HCT116 (cell line): ENCODE measurements around the gene TMEM135. TPM values are rescaled to one million over a fixed set of nuclear protein-coding genes. Genes with fewer than 3 reads are reported as not detected.
A peak's percentile ranks its signal among the peaks of the same experiment; 100 is the strongest.
"Not testable (repeated sequence)": the region's sequence is repeated elsewhere in the genome, so short reads cannot be mapped to it uniquely, and the experiment has no call there.

Experiments
- ATAC-seq: fragments of 200-7000 bp; cut with Tn5 transposase; 2 replicates; pipeline ENCODE4 v1.9.1; 2020; ENCODE audit warnings: mild to moderate bottlenecking, moderate library complexity
- BruUV-seq: library from RNA; stranded (reverse); fragments of 400-500 nt; replicated peaks from 2 replicates; lab custom pipeline; 2021; lab: Mats Ljungman, UMichigan
- CTCF ChIA-PET: fragments of 300-600 bp; sonication (Branson Sonifier 250); formaldehyde crosslinking; loops from one replicate; lab custom pipeline; 2021; ENCODE audit warnings: antibody characterized with exemption; lab: Charles Lee
- POLR2A ChIA-PET: fragments of 300-600, 350-600 bp; sonication (Branson Sonifier 250); formaldehyde crosslinking; loops from one replicate; lab custom pipeline; 2021; ENCODE audit warnings: antibody characterized with exemption; lab: Charles Lee
- RAD21 ChIA-PET, 2 experiments: fragments of 300-600 bp; sonication (Branson Sonifier 250); formaldehyde crosslinking; loops; one replicate each; lab custom pipeline; 2023; ENCODE audit warnings: low total read pairs in 2 of 2; ENCODE audit not compliant: uncharacterized antibody in 2 of 2, unreplicated experiment in 2 of 2, low non-redundant PET in 1 of 2; lab: Charles Lee
- DNase-seq: peaks from one replicate; pipeline ENCODE4 v3.0.0-alpha.2; 2010; ENCODE audit warnings: low read depth, low spot score
- H2AFZ ChIP-seq: fragments of 200-600 bp; shearing (Covaris generic), sonication (generic); 2 replicates; pipeline ENCODE4 v1.6.1; 2017; ENCODE audit warnings: low read depth, mixed run types, mixed read lengths, antibody characterized with exemption, low read length; ENCODE audit not compliant: poor library complexity, severe bottlenecking
- H3K27ac ChIP-seq: 2 replicates; pipeline ENCODE4 v1.5.1; 2012; ENCODE audit warnings: low read depth, low read length
- H3K27me3 ChIP-seq: fragments of 200-600 bp; sonication (generic); 2 replicates; pipeline ENCODE4 v1.6.1; 2016; ENCODE audit warnings: mixed run types, low read length, mixed read lengths; ENCODE audit not compliant: insufficient read depth
- H3K36me3 ChIP-seq, 2 experiments: fragments of 200-500 bp in 1 of 2; fragments of 200-600 bp in 1 of 2; sonication (Bioruptor generic) in 1 of 2; sonication (generic) in 1 of 2; 2 replicates each; pipeline versions ENCODE4 v1.5.1 to v1.6.1; 2014 to 2016; ENCODE audit warnings: low read length in 2 of 2, inconsistent platforms in 1 of 2, mixed read lengths in 1 of 2, mixed run types in 1 of 2; ENCODE audit not compliant: insufficient read depth in 2 of 2, control insufficient read depth in 1 of 2
- H3K4me1 ChIP-seq, 2 experiments: fragments of 200-600 bp in 1 of 2; sonication (generic) in 1 of 2; 2 replicates each; pipeline versions ENCODE4 v1.5.1 to v1.6.1; 2012 to 2017; ENCODE audit warnings: low read length in 2 of 2, inconsistent platforms in 1 of 2, mild to moderate bottlenecking in 1 of 2, mixed read lengths in 1 of 2, mixed run types in 1 of 2, moderate library complexity in 1 of 2; ENCODE audit not compliant: insufficient read depth in 2 of 2, control insufficient read depth in 1 of 2
- H3K4me2 ChIP-seq: fragments of 200-600 bp; sonication (generic); 2 replicates; pipeline ENCODE4 v1.6.1; 2017; ENCODE audit warnings: mixed run types, low read length, mixed read lengths
- H3K4me3 ChIP-seq, 2 experiments: fragments of 200-600 bp in 1 of 2; sonication (generic) in 1 of 2; replicated peaks in 1 of 2; 2 replicates each; pipeline ENCODE4 v1.5.1; 2011 to 2016; ENCODE audit warnings: low read length in 2 of 2, control low read depth in 1 of 2, low read depth in 1 of 2, mild to moderate bottlenecking in 1 of 2, mixed read lengths in 1 of 2, mixed run types in 1 of 2
- H3K79me2 ChIP-seq: fragments of 200-600 bp; sonication (generic); 2 replicates; pipeline ENCODE4 v1.6.1; 2017; ENCODE audit warnings: mild to moderate bottlenecking, mixed run types, low read length, moderate library complexity, mixed read lengths; ENCODE audit not compliant: insufficient read depth
- H3K9ac ChIP-seq: fragments of 200-600 bp; sonication (generic); 2 replicates; pipeline ENCODE4 v1.6.1; 2016; ENCODE audit warnings: low read length, mixed read lengths
- H3K9me2 ChIP-seq: fragments of 200-600 bp; sonication (generic), shearing (Covaris generic); 2 replicates; pipeline ENCODE4 v1.6.1; 2017; ENCODE audit warnings: mixed run types, mild to moderate bottlenecking, moderate library complexity; ENCODE audit not compliant: insufficient read depth
- H3K9me3 ChIP-seq, 2 experiments: fragments of 200-500 bp in 1 of 2; fragments of 200-600 bp in 1 of 2; sonication (Bioruptor generic) in 1 of 2; sonication (generic) in 1 of 2; 2 replicates each; pipeline ENCODE4 v1.6.1; 2014 to 2017; ENCODE audit warnings: low read length in 2 of 2, mixed read lengths in 2 of 2, inconsistent platforms in 1 of 2, low read depth in 1 of 2, mild to moderate bottlenecking in 1 of 2, mixed run types in 1 of 2, moderate library complexity in 1 of 2; ENCODE audit not compliant: control insufficient read depth in 1 of 2, insufficient read depth in 1 of 2
- H4K20me1 ChIP-seq: fragments of 200-600 bp; sonication (generic), shearing (Covaris generic); 2 replicates; pipeline ENCODE4 v1.6.1; 2017; ENCODE audit warnings: mixed run types, mild to moderate bottlenecking, moderate library complexity; ENCODE audit not compliant: insufficient read depth
- ATF3 ChIP-seq: IDR thresholded peaks from 2 replicates; pipeline ENCODE4 v1.6.1; 2012
- CBX3 ChIP-seq: IDR thresholded peaks from 2 replicates; pipeline ENCODE4 v1.6.1; 2012; ENCODE audit warnings: low read depth
- CEBPB ChIP-seq: IDR thresholded peaks from 2 replicates; pipeline ENCODE4 v1.6.1; 2012; ENCODE audit warnings: low read depth
- EGR1 ChIP-seq: IDR thresholded peaks from 2 replicates; pipeline ENCODE4 v1.6.1; 2012; ENCODE audit warnings: low read depth
- EZH2 ChIP-seq: fragments of 200-600 bp; sonication (generic); IDR thresholded peaks from 2 replicates; pipeline ENCODE4 v1.6.1; 2017; ENCODE audit warnings: antibody characterized with exemption, mixed run types
- EZH2phosphoT487 ChIP-seq: fragments of 200-600 bp; IDR thresholded peaks from 2 replicates; pipeline ENCODE4 v1.6.1; 2018; ENCODE audit warnings: antibody characterized with exemption, borderline replicate concordance
- SP1 ChIP-seq: IDR thresholded peaks from 2 replicates; pipeline ENCODE4 v1.6.1; 2012; ENCODE audit warnings: low read depth
- SRF ChIP-seq: IDR thresholded peaks from 2 replicates; pipeline ENCODE4 v1.6.1; 2012; ENCODE audit warnings: low read depth
- intact Hi-C: fragments of 100-400 bp; cut with micrococcal nuclease; formaldehyde crosslinking; loops from 2 replicates; pipeline ENCODE4 v1.10.0; 2022
- total RNA-seq: library from RNA; stranded (reverse); gene quantifications from one replicate; pipeline ENCODE4 v1.2.1, GENCODE V29; 2021; ENCODE audit not compliant: unreplicated experiment
- TF ChIP-seq, protein P1 (sequence below): IDR thresholded peaks from 2 replicates; pipeline ENCODE4 v1.6.1; 2012; ENCODE audit warnings: low read depth

The TMEM135 gene
- total RNA-seq, 1 experiment from 2014 or later: 50.6 TPM

- ChIA-PET POLR2A (no interaction called here), RAD21 (no interaction called here), CTCF (no interaction called here)
- no peaks in the 10 kb centered on the region for H3K9me2 ChIP-seq
- no peaks in the 10 kb centered on the region for H3K27me3 ChIP-seq
- BruUV-seq: no TSS peak
- no peaks in the 10 kb centered on the region for H4K20me1 ChIP-seq
- no peak overlapping the region for H3K9ac ChIP-seq
- no peaks in the 10 kb centered on the region for H3K36me3 ChIP-seq
- TF ChIP-seq EZH2 (no peak), EGR1 (no peak), EZH2phosphoT487 (no peak), SRF (no peak), CEBPB (0 out of 2 replicates have a peak, but pooled peaks have one; percentile 32), CBX3 (no peak), SP1 (no peak), ATF3 (no peak)
- TF ChIP-seq, protein P1, sequence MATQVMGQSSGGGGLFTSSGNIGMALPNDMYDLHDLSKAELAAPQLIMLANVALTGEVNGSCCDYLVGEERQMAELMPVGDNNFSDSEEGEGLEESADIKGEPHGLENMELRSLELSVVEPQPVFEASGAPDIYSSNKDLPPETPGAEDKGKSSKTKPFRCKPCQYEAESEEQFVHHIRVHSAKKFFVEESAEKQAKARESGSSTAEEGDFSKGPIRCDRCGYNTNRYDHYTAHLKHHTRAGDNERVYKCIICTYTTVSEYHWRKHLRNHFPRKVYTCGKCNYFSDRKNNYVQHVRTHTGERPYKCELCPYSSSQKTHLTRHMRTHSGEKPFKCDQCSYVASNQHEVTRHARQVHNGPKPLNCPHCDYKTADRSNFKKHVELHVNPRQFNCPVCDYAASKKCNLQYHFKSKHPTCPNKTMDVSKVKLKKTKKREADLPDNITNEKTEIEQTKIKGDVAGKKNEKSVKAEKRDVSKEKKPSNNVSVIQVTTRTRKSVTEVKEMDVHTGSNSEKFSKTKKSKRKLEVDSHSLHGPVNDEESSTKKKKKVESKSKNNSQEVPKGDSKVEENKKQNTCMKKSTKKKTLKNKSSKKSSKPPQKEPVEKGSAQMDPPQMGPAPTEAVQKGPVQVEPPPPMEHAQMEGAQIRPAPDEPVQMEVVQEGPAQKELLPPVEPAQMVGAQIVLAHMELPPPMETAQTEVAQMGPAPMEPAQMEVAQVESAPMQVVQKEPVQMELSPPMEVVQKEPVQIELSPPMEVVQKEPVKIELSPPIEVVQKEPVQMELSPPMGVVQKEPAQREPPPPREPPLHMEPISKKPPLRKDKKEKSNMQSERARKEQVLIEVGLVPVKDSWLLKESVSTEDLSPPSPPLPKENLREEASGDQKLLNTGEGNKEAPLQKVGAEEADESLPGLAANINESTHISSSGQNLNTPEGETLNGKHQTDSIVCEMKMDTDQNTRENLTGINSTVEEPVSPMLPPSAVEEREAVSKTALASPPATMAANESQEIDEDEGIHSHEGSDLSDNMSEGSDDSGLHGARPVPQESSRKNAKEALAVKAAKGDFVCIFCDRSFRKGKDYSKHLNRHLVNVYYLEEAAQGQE: no peak
- no peak overlapping the region for H3K4me3 ChIP-seq
- H3K27ac ChIP-seq: no peak overlapping the region
- H3K4me1 ChIP-seq: no peaks in the 10 kb centered on the region
- intact Hi-C loops: no loop called here
- no peak for ATAC-seq
- no peaks in the 10 kb centered on the region for H3K9me3 ChIP-seq
- H2AFZ ChIP-seq: no peak overlapping the region
- no peak overlapping the region for H3K4me2 ChIP-seq
- no peaks in the 10 kb centered on the region for H3K79me2 ChIP-seq
- DNase-seq: no peak
These were observed 229.0 kb downstream of the TMEM135 start for GRCh38 chr11:87266751-87267150.

DNA sequence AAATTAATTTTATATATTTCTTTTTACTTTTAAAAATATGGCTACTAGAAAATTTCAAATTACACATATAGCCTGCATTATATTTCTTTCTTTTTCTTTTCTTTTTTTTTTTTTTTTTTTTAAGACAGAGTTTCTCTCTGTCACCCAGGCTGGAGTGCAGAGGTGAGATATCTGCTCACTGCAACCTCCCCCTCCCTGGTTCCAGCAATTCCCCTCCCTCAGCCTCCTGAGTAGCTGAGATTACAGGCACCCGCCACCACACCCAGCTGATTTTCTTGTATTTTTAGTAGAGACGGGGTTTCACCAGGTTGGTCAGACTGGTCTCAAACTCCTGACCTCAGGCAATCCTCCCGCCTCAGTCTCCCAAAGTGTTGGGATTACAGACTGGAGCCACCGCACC lies 234.2 kb downstream of the TMEM135 start:
- H3K9ac ChIP-seq, intact Hi-C loops, ATAC-seq, H3K4me2 ChIP-seq, H3K9me2 ChIP-seq, CTCF ChIA-PET, H3K9me3 ChIP-seq, BruUV-seq, RAD21 ChIA-PET, H3K4me1 ChIP-seq, H3K27me3 ChIP-seq, H3K27ac ChIP-seq, H4K20me1 ChIP-seq, H2AFZ ChIP-seq, POLR2A ChIA-PET, DNase-seq, H3K79me2 ChIP-seq, H3K36me3 ChIP-seq, H3K4me3 ChIP-seq: not testable (repeated sequence)
